DOHH2 (cell line): ENCODE measurements around the gene SNAPC2.

Experiments
- EZH2phosphoT487 ChIP-seq: fragments of 200-600 bp; sonication (generic); IDR thresholded peaks from 2 replicates; pipeline ENCODE4 v1.6.1; 2017; ENCODE audit warnings: borderline replicate concordance, mild to moderate bottlenecking, antibody characterized with exemption, low read length, moderate library complexity, mixed read lengths
- TF ChIP-seq, protein P1 (sequence below): fragments of 200-600 bp; sonication (generic); IDR thresholded peaks from one replicate; pipeline ENCODE4 v1.5.1; 2014; ENCODE audit warnings: antibody characterized with exemption, mild to moderate bottlenecking, low read depth, low read length; ENCODE audit not compliant: poor library complexity, severe bottlenecking

DNA sequence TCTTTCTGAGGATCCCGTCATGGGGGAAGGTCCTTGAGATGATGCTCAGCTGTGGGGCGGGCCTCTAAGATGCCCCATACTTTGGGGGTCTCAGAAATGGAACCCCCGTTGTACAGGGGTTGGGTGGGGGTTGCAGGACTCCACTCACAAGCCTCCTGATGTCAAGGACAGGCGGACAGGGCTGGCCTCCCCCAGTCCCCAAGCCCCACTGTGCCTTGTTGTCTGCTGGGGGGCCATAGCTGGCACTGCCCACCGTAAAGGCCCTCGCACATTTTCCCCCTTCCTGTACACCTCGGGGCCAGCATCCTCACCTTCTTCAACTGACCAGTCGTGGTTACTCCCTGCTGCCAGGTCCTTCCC, 2.7 kb downstream of the SNAPC2 start:
- TF ChIP-seq, protein P1, sequence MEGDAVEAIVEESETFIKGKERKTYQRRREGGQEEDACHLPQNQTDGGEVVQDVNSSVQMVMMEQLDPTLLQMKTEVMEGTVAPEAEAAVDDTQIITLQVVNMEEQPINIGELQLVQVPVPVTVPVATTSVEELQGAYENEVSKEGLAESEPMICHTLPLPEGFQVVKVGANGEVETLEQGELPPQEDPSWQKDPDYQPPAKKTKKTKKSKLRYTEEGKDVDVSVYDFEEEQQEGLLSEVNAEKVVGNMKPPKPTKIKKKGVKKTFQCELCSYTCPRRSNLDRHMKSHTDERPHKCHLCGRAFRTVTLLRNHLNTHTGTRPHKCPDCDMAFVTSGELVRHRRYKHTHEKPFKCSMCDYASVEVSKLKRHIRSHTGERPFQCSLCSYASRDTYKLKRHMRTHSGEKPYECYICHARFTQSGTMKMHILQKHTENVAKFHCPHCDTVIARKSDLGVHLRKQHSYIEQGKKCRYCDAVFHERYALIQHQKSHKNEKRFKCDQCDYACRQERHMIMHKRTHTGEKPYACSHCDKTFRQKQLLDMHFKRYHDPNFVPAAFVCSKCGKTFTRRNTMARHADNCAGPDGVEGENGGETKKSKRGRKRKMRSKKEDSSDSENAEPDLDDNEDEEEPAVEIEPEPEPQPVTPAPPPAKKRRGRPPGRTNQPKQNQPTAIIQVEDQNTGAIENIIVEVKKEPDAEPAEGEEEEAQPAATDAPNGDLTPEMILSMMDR, result no peak
- no peak for TF ChIP-seq EZH2phosphoT487
